ENCODE measurements around the gene PRXL2A. TPM values are rescaled to one million over a fixed set of nuclear protein-coding genes. Genes with fewer than 3 reads are reported as not detected.

Gene PRXL2A
- total and polyA plus RNA-seq, 9 donors: 24.8 to 58.9 (median 43.7) TPM

- Histone ChIP-seq H3K27ac (peak overlapping the region in 1 of 2 donors; percentile 82), H3K4me3 (no peak overlapping the region), H3K27me3 (no peaks in the 10 kb centered on the region), H3K9me3 (no peaks in the 10 kb centered on the region), H3K4me1 (ENCODE audit: insufficient read depth) (peaks cover 48% of the 10 kb centered on the region), H3K36me3 (no peaks in the 10 kb centered on the region)
- TF ChIP-seq CTCF (IDR thresholded peaks at IDR 0.05): no peak
- TF ChIP-seq EP300 (IDR thresholded peaks at IDR 0.05): no peak
- TF ChIP-seq POLR2A (IDR thresholded peaks at IDR 0.05): no peak
- 71 to 74% (median 73%) methylated on average over 8 of the region's 8 CpGs for WGBS, 3 donors
- intact Hi-C loops (cut with DNase I): loop anchor here in 1 of 4 donors (5.0 kb wide), 1 partner anchor 36 kb away; no protein-coding TSS in a partner anchor
- peak in 2 of 5 donors; percentile 39 to 51 for DNase-seq
These were observed 53.1 kb downstream of the PRXL2A start for GRCh38 chr10:80461208-80462183.

GRCh38 chr10:80462299-80462980 is 54.1 kb downstream of the PRXL2A start:
- peak in 4 of 5 donors; percentile 43 to 74 (median 58) for DNase-seq
- peak overlapping the region in 1 of 2 donors; percentile 82 for H3K27ac ChIP-seq
- H3K36me3 ChIP-seq: no peaks in the 10 kb centered on the region
- H3K4me3 ChIP-seq: no peak overlapping the region
- H3K4me1 ChIP-seq (ENCODE audit: insufficient read depth): peaks cover 55% of the 10 kb centered on the region
- no peak for TF ChIP-seq EP300 (IDR thresholded peaks at IDR 0.05)
- no peak for TF ChIP-seq POLR2A (IDR thresholded peaks at IDR 0.05)
- no peak for TF ChIP-seq CTCF (IDR thresholded peaks at IDR 0.05)
- no peaks in the 10 kb centered on the region for H3K27me3 ChIP-seq
- no peaks in the 10 kb centered on the region for H3K9me3 ChIP-seq
- 22 to 27% (median 23%) methylated on average over 7 of the region's 7 CpGs for WGBS, 3 donors
- intact Hi-C loops (cut with DNase I): loop anchor here in 1 of 4 donors (5.0 kb wide), 1 partner anchor 35 kb away; no protein-coding TSS in a partner anchor

- 24 to 26% (median 25%) methylated on average over 5 of the region's 5 CpGs for WGBS, 3 donors
- Histone ChIP-seq H3K4me1 (ENCODE audit: insufficient read depth) (peaks cover 57% of the 10 kb centered on the region), H3K27me3 (no peaks in the 10 kb centered on the region), H3K27ac (peak overlapping the region; percentile 12 to 82), H3K4me3 (no peak overlapping the region), H3K36me3 (no peaks in the 10 kb centered on the region), H3K9me3 (no peaks in the 10 kb centered on the region)
- TF ChIP-seq POLR2A (IDR thresholded peaks at IDR 0.05) (no peak), CTCF (IDR thresholded peaks at IDR 0.05) (no peak), EP300 (IDR thresholded peaks at IDR 0.05) (no peak)
- intact Hi-C loops (cut with DNase I): loop anchor here in 1 of 4 donors (5.0 kb wide), 1 partner anchor 34 kb away; no protein-coding TSS in a partner anchor
- DNase-seq: peak in 1 of 5 donors; percentile 43
These were observed 54.8 kb downstream of the PRXL2A start for GRCh38 chr10:80462981-80463741.

GRCh38 chr10:80463868-80464267 is 55.5 kb downstream of the PRXL2A start:
- Histone ChIP-seq H3K27me3 (no peaks in the 10 kb centered on the region), H3K36me3 (no peaks in the 10 kb centered on the region), H3K27ac (peak overlapping the region; percentile 72 to 82), H3K4me3 (no peak overlapping the region), H3K4me1 (ENCODE audit: insufficient read depth) (peaks cover 56% of the 10 kb centered on the region), H3K9me3 (no peaks in the 10 kb centered on the region)
- intact Hi-C loops (cut with DNase I): loop anchor here in 1 of 4 donors (5.0 kb wide), 1 partner anchor 33 kb away; no protein-coding TSS in a partner anchor
- DNase-seq: peak in 1 of 5 donors; percentile 36
- TF ChIP-seq CTCF (IDR thresholded peaks at IDR 0.05) (no peak), POLR2A (IDR thresholded peaks at IDR 0.05) (no peak), EP300 (IDR thresholded peaks at IDR 0.05) (no peak)
- WGBS, 3 donors: 84 to 88% (median 88%) methylated on average over 10 of the region's 10 CpGs
